ENCODE measurements around the gene GJB2. TPM values are rescaled to one million over a fixed set of nuclear protein-coding genes. Genes with fewer than 3 reads are reported as not detected.
A peak's percentile ranks its signal among the peaks of the same experiment; 100 is the strongest.

Gene GJB2
- total and polyA plus RNA-seq, 2 of the 4 experiments (the other 2 are of a cell fraction), result under 0.01 to 0.17 TPM

DNA sequence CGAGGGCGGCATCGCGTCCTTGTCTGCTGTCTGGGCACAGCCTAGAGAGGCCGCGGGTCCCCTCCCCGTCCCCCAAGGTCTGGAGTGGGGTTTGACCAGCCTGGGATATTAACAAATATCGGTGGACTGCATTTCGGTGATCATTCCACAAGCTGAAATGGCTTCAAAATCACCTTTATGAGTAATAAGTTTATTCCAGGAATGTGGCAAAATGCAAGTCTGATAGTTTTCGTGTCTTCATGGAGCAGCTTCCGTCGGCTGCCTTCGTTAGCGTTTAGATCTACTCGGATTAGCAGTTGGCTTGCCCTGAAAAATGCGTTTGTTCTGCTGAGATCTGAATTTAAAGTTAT lies 30.8 kb downstream of the GJB2 start:
- no peak overlapping the region for H2AK9ac ChIP-seq (replicated peaks; ENCODE audit: low read depth, low read length, poor library complexity)
- POLR2A ChIA-PET (ENCODE audit: unreplicated experiment), result no interaction called here
- no peak overlapping the region for H3K56ac ChIP-seq (ENCODE audit: extremely low read depth, insufficient read depth, low read length)
- BruUV-seq (replicated peaks), result no TSS peak
- no peak overlapping the region for H2BK20ac ChIP-seq (ENCODE audit: low read depth, low read length)
- no peak overlapping the region for H3K4ac ChIP-seq (ENCODE audit: low read depth, low read length)
- H3K4me3 ChIP-seq (ENCODE audit: insufficient read depth, low read depth, low read length), result no peak overlapping the region
- no peak overlapping the region for H3K9ac ChIP-seq (ENCODE audit: low read depth, low read length)
- H3K4me1 ChIP-seq (ENCODE audit: control insufficient read depth, insufficient read depth, low read length), result peaks cover 3% of the 10 kb centered on the region
- no peak overlapping the region for H4K91ac ChIP-seq (ENCODE audit: insufficient read depth, low read depth, low read length)
- no peak overlapping the region for H3K18ac ChIP-seq (ENCODE audit: low read depth, low read length)
- no peak overlapping the region for H4K5ac ChIP-seq (ENCODE audit: low read depth, low read length)
- no peak for ATAC-seq (ENCODE audit: low read depth)
- H4K8ac ChIP-seq (ENCODE audit: low read depth in 2 of 2, low read length in 2 of 2), result no peak overlapping the region; a peak in 1 of 4 replicates
- H2AK5ac ChIP-seq (ENCODE audit: low read depth, low read length), result no peak overlapping the region
- no peaks in the 10 kb centered on the region for H3K36me3 ChIP-seq (ENCODE audit: control insufficient read depth, insufficient read depth, low read length)
- no peak overlapping the region for H3K27ac ChIP-seq (ENCODE audit: insufficient read depth, low read length)
- H3K4me2 ChIP-seq (ENCODE audit: low read depth, low read length), result no peak overlapping the region
- no peak overlapping the region for H2BK120ac ChIP-seq (ENCODE audit: low read depth, low read length)
- in situ Hi-C loops (cut with MboI; ENCODE audit: low sequenced_read_pairs) (loop anchor here (10.0 to 25.0 kb wide), 2 partner anchors 167 to 525 kb away; partner anchors contain the start of gene MPHOSPH8), intact Hi-C loops (cut with micrococcal nuclease) (loop anchor here (2.0 to 5.0 kb wide), 2 partner anchors 105 to 201 kb away; no protein-coding TSS in a partner anchor), dilution Hi-C loops (cut with HindIII; ENCODE audit: low sequenced_read_pairs, unreplicated experiment) (no loop called here)
- peaks cover 0 to 7% of the 10 kb centered on the region in 2 experiments; a peak in 2 of 4 replicates for H3K79me1 ChIP-seq (ENCODE audit: low read depth in 1 of 2, low read length in 2 of 2)
- H2BK15ac ChIP-seq (ENCODE audit: low read depth, low read length), result no peak overlapping the region
- no peak overlapping the region for H2BK5ac ChIP-seq (ENCODE audit: low read depth, low read length, poor library complexity, severe bottlenecking)
- no peak for DNase-seq
- no peaks in the 10 kb centered on the region for H4K20me1 ChIP-seq (ENCODE audit: insufficient read depth, low read length)
- no peaks in the 10 kb centered on the region; the same call in 1 of the 2 replicates for H3K9me1 ChIP-seq (ENCODE audit: insufficient read depth, low read length)
- no peak overlapping the region; the same call in 1 of the 2 replicates for H3K23ac ChIP-seq (ENCODE audit: low read depth, low read length)
- 45% methylated on average over 5 of the region's 16 CpGs; no CpG with 5 or more reads in 1 of the 2 experiments for WGBS, 2 experiments (ENCODE audit: extremely low coverage in 2 of 2, insufficient read length in 1 of 2)
- TF ChIP-seq CTCF (conservative IDR thresholded peaks at IDR 0.05; ENCODE audit: low read depth, low read length), result no peak
- no peak for TF ChIP-seq RCOR1 (IDR thresholded peaks at IDR 0.05; ENCODE audit: insufficient replicate concordance, low read length)
- no peak for TF ChIP-seq NFE2L2 (IDR thresholded peaks at IDR 0.05; ENCODE audit: low read depth, low read length)
- no peak for TF ChIP-seq MAZ (IDR thresholded peaks at IDR 0.05; ENCODE audit: borderline replicate concordance, low read depth, low read length)
- TF ChIP-seq, protein P1, sequence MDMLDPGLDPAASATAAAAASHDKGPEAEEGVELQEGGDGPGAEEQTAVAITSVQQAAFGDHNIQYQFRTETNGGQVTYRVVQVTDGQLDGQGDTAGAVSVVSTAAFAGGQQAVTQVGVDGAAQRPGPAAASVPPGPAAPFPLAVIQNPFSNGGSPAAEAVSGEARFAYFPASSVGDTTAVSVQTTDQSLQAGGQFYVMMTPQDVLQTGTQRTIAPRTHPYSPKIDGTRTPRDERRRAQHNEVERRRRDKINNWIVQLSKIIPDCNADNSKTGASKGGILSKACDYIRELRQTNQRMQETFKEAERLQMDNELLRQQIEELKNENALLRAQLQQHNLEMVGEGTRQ (IDR thresholded peaks at IDR 0.05; ENCODE audit: low read depth, low read length), result no peak
- no peak for TF ChIP-seq BHLHE40 (IDR thresholded peaks at IDR 0.05; ENCODE audit: low read depth, low read length)
- no peak for TF ChIP-seq ELK1 (IDR thresholded peaks at IDR 0.05; ENCODE audit: borderline replicate concordance, low read depth, low read length)
- H2AFZ ChIP-seq (replicated peaks; ENCODE audit: low read length, poor library complexity), result peak overlapping the region; percentile 92
- H3K14ac ChIP-seq (replicated peaks; ENCODE audit: low read depth, low read length), result no peak overlapping the region
- H3K9me3 ChIP-seq (ENCODE audit: control insufficient read depth, insufficient read depth, low read length), result no peaks in the 10 kb centered on the region
- H3K27me3 ChIP-seq (ENCODE audit: control insufficient read depth, insufficient read depth, low read length), result peaks cover 5% of the 10 kb centered on the region; the same call in 1 of the 2 replicates
- CTCF ChIA-PET, result interaction anchor here (0.6 to 0.7 kb wide), 2 partner anchors 177 to 265 kb away, joined by 3 to 13 read pairs; no protein-coding TSS in a partner anchor
